Rectal smooth muscle tissue (tissue), 1 donor: ENCODE measurements around the gene SNX10.
"Not testable (repeated sequence)": the region's sequence is repeated elsewhere in the genome, so short reads cannot be mapped to it uniquely, and the experiment has no call there.

ENCODE experiments used
- H3K27ac ChIP-seq: one replicate; pipeline ENCODE4 v1.7.0; 2013; ENCODE audit warnings: low read depth, low read length, inconsistent platforms
- H3K27me3 ChIP-seq: one replicate; pipeline ENCODE4 v1.7.0; 2013; ENCODE audit warnings: low read length; ENCODE audit not compliant: control insufficient read depth, insufficient read depth
- H3K36me3 ChIP-seq: one replicate; pipeline ENCODE4 v1.7.0; 2013; ENCODE audit warnings: low read length; ENCODE audit not compliant: control insufficient read depth, insufficient read depth
- H3K4me1 ChIP-seq: one replicate; pipeline ENCODE4 v1.7.0; 2013; ENCODE audit warnings: low read length; ENCODE audit not compliant: control insufficient read depth, insufficient read depth
- H3K4me3 ChIP-seq: one replicate; pipeline ENCODE4 v1.7.0; 2013; ENCODE audit warnings: low read length
- H3K9ac ChIP-seq: one replicate; pipeline ENCODE4 v1.7.0; 2013; ENCODE audit warnings: low read length

SNX10 gene

GRCh38 chr7:26291699-26292538 is at the start of gene SNX10:
Gene SNX10, plus strand, starts transcription at chr7:26291862. Its CDS starts 54,581 bp downstream, at chr7:26346443.
- Histone ChIP-seq H3K4me1 (no peaks in the 10 kb centered on the region), H3K36me3 (no peaks in the 10 kb centered on the region), H3K27ac (no peak within 1 kb of the TSS), H3K9ac (no peak within 1 kb of the TSS), H3K4me3 (peak within 1 kb of the TSS; percentile 73), H3K27me3 (no peaks in the 10 kb centered on the region)

DNA sequence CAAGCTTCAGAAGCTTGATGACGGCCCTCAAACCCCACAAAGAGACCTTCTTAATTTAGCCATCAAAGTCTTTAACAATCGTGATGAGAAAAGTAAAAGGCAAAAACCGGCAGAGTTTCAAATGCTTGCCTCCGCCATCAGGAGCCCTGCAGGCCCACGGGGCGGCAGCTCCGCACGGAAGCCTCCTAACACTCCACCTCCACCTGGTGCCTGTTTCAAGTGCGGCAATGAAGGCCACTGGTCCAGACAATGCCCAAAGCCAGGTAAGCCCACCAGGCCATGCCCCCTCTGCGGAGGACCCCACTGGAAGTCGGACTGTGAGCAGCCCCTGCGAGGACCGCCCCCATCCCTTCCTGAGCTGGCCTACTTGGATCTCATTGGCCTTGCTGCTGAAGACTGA is 46.5 kb upstream of the SNX10 start:
- H3K27ac ChIP-seq: no peak overlapping the region

GRCh38 chr7:26250239-26250638 is 41.4 kb upstream of the SNX10 start:
- no peak overlapping the region for H3K4me3 ChIP-seq
- H3K36me3 ChIP-seq: no peaks in the 10 kb centered on the region
- H3K9ac ChIP-seq: no peak overlapping the region
- no peaks in the 10 kb centered on the region for H3K27me3 ChIP-seq
- no peak overlapping the region for H3K27ac ChIP-seq
- no peaks in the 10 kb centered on the region for H3K4me1 ChIP-seq

More for the DNA sequence above, 46.5 kb upstream of the SNX10 start:
- no peak overlapping the region for H3K4me3 ChIP-seq
- no peaks in the 10 kb centered on the region for H3K27me3 ChIP-seq
- H3K9ac ChIP-seq: no peak overlapping the region
- no peaks in the 10 kb centered on the region for H3K36me3 ChIP-seq
- no peaks in the 10 kb centered on the region for H3K4me1 ChIP-seq

DNA sequence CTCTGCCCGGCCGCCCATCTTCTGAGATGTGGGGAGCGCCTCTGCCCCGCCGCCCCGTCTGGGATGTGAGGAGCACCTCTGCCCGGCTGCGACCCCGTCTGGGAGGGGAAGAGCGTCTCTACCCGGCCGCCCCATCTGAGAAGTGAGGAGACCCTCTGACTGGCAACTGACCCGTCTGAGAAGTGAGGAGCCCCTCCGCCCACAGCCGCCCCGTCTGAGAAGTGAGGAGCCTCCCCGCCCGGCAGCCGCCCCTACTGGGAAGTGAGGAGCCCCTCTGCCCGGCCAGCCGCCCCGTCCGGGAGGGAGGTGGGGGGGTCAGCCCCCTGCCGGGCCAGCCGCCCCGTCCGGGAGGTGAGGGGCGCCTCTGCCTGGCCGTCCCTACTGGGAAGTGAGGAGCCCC is 29.8 kb upstream of the SNX10 start:
- not testable (repeated sequence) for H3K4me1 ChIP-seq, H3K9ac ChIP-seq, H3K4me3 ChIP-seq, H3K36me3 ChIP-seq, H3K27ac ChIP-seq, H3K27me3 ChIP-seq

- Histone ChIP-seq H3K36me3 (no peaks in the 10 kb centered on the region), H3K27me3 (no peaks in the 10 kb centered on the region), H3K4me1 (no peaks in the 10 kb centered on the region), H3K9ac (no peak overlapping the region), H3K4me3 (no peak overlapping the region), H3K27ac (no peak overlapping the region)
Measured at GRCh38 chr7:26265065-26265464, 26.6 kb upstream of the SNX10 start.

GRCh38 chr7:26265499-26266075 is 26.1 kb upstream of the SNX10 start:
- no peak overlapping the region for H3K9ac ChIP-seq
- H3K36me3 ChIP-seq: no peaks in the 10 kb centered on the region
- H3K4me3 ChIP-seq: no peak overlapping the region
- H3K27me3 ChIP-seq: no peaks in the 10 kb centered on the region
- H3K4me1 ChIP-seq: no peaks in the 10 kb centered on the region
- no peak overlapping the region for H3K27ac ChIP-seq

GRCh38 chr7:26267601-26268166 is 24.0 kb upstream of the SNX10 start:
- Histone ChIP-seq H3K36me3 (no peaks in the 10 kb centered on the region), H3K27me3 (no peaks in the 10 kb centered on the region), H3K4me3 (no peak overlapping the region), H3K9ac (no peak overlapping the region), H3K4me1 (no peaks in the 10 kb centered on the region), H3K27ac (no peak overlapping the region)

GRCh38 chr7:26275213-26275612 is 16.4 kb upstream of the SNX10 start:
- Histone ChIP-seq H3K4me1 (no peaks in the 10 kb centered on the region), H3K27ac (no peak overlapping the region), H3K27me3 (no peaks in the 10 kb centered on the region), H3K9ac (no peak overlapping the region), H3K36me3 (no peaks in the 10 kb centered on the region), H3K4me3 (no peak overlapping the region)

GRCh38 chr7:26278770-26279169 is 12.9 kb upstream of the SNX10 start:
- Histone ChIP-seq H3K4me3 (no peak overlapping the region), H3K9ac (no peak overlapping the region), H3K27me3 (no peaks in the 10 kb centered on the region), H3K4me1 (no peaks in the 10 kb centered on the region), H3K36me3 (no peaks in the 10 kb centered on the region), H3K27ac (no peak overlapping the region)

DNA sequence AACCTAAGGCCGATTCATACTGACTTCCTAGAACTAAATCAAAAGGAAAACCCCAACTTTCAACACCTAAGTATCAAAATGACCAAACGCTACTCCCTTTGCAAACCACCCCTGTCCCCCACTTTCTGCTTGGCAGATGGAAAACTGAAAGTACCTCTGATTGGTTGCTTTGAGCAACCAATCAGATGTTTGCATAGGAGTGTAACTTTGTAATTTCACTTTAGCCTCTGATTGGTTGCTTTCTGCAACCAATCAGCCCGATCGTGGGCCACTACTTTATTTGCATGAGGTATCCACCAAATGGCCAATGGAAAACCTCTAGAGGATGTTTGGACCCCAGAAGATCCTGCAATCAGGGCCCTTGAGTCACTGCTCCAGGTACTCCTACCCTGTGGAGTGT is 12.3 kb upstream of the SNX10 start:
- no peak overlapping the region for H3K27ac ChIP-seq
- H3K4me3 ChIP-seq: no peak overlapping the region

GRCh38 chr7:26280097-26280496 is 11.6 kb upstream of the SNX10 start:
- H3K4me1 ChIP-seq: no peaks in the 10 kb centered on the region
- H3K36me3 ChIP-seq: no peaks in the 10 kb centered on the region
- no peak overlapping the region for H3K27ac ChIP-seq
- H3K4me3 ChIP-seq: no peak overlapping the region
- H3K9ac ChIP-seq: no peak overlapping the region
- H3K27me3 ChIP-seq: no peaks in the 10 kb centered on the region

More for the DNA sequence above, 12.3 kb upstream of the SNX10 start:
- H3K27me3 ChIP-seq: no peaks in the 10 kb centered on the region
- H3K36me3 ChIP-seq: no peaks in the 10 kb centered on the region
- no peak overlapping the region for H3K9ac ChIP-seq
- no peaks in the 10 kb centered on the region for H3K4me1 ChIP-seq

DNA sequence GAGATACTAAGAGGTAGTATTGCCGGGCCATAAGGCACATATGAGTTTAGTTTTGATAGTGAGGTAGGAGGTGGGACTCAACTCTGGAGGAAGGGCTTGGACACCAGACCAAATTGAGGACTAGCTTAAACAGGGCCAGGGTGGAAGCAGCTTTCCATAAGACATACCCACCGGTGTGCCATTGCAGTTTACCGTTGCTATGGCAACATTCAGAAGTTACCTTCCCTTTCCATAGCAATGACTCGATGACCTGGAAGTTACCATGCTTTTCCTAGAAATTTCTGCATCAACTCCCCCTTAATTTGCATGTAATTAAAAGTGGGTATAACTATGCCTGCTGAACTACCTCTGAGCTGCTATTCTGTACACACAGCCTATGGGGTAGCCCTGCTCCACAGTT is 10.9 kb upstream of the SNX10 start:
- Histone ChIP-seq H3K27ac (no peak overlapping the region), H3K27me3 (no peaks in the 10 kb centered on the region), H3K36me3 (no peaks in the 10 kb centered on the region), H3K4me1 (no peaks in the 10 kb centered on the region), H3K9ac (no peak overlapping the region), H3K4me3 (no peak overlapping the region)
